GM12892 (cell line): ENCODE measurements around the gene ZNF691.

Experiments
- POLR2A ChIP-seq: IDR thresholded peaks from 2 replicates; pipeline ENCODE4 v1.6.1; 2011; ENCODE audit warnings: low read depth, low read length, control low read depth
- POLR2AphosphoS5 ChIP-seq: IDR thresholded peaks from 2 replicates; pipeline ENCODE4 v1.6.1; 2011; ENCODE audit warnings: low read depth, low read length, control low read depth

DNA sequence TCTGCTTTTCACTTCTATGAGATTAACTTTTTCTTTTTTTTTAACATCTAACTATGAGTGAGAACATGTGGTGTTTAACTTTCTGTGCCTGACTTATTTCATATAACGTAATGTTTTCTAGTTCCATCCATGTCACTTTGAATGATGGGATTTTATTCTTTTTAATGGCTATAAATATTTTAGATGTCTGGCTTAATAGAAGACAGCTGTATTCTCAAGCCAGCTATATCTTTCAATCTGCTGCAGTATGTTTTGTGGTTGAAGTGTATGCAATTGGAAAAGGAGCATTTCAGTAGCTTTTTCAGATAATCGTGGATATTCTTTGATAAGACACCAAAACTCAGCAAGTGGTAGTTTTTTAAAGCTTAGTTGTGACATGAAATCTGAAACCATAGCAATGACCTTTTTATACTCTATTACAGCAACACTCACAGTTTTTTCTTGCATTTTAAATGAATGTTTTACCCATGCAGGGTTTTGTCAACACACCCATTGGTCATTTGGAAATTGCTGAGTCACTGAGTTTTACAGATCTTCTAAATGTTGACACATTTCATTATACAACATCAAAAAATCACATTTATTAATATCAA, 23.5 kb upstream of the ZNF691 start:
- TF ChIP-seq POLR2AphosphoS5 = no peak
- no peak for TF ChIP-seq POLR2A
